HEK293 (cell line): ENCODE measurements around the gene MRPS18A.

Experiments used
- IKZF3 ChIP-seq: fragments of 450-650 bp; IDR thresholded peaks from 2 replicates; pipeline ENCODE4 v1.5.0; 2018; ENCODE audit warnings: missing biosample characterization, mild to moderate bottlenecking, missing genetic modification characterization, moderate library complexity
- SCRT2 ChIP-seq: fragments of 450-650 bp; formaldehyde crosslinking; IDR thresholded peaks from 2 replicates; pipeline ENCODE4 v1.5.1; 2016; ENCODE audit warnings: missing biosample characterization, missing genetic modification characterization
- SETDB1 ChIP-seq: IDR thresholded peaks from one replicate; pipeline ENCODE4 v1.6.1; 2017; ENCODE audit warnings: mild to moderate bottlenecking, low read length, moderate library complexity, mixed read lengths; ENCODE audit not compliant: insufficient read length
- TCF7L2 ChIP-seq: IDR thresholded peaks from 2 replicates; pipeline ENCODE4 v1.6.1; 2011; ENCODE audit warnings: low read depth, mild to moderate bottlenecking, inconsistent platforms, low read length, moderate library complexity, borderline replicate concordance
- TRIM28 ChIP-seq: IDR thresholded peaks from 2 replicates; pipeline ENCODE4 v1.6.1; 2011; ENCODE audit warnings: low read length, control low read depth, borderline replicate concordance
- ZBTB48 ChIP-seq: fragments of 450-650 bp; formaldehyde crosslinking; IDR thresholded peaks from 2 replicates; pipeline ENCODE4 v1.5.1; 2016; ENCODE audit warnings: missing biosample characterization, missing genetic modification characterization
- ZIC2 ChIP-seq: fragments of 450-650 bp; formaldehyde crosslinking; IDR thresholded peaks from 2 replicates; pipeline ENCODE4 v1.5.1; 2016; ENCODE audit warnings: missing biosample characterization, missing genetic modification characterization
- ZNF133 ChIP-seq: fragments of 450-650 bp; formaldehyde crosslinking; IDR thresholded peaks from 2 replicates; pipeline ENCODE4 v1.5.1; 2016; ENCODE audit warnings: missing biosample characterization, missing genetic modification characterization
- ZNF138 ChIP-seq: fragments of 450-650 bp; formaldehyde crosslinking; IDR thresholded peaks from 2 replicates; pipeline ENCODE4 v1.5.1; 2016; ENCODE audit warnings: missing biosample characterization, missing genetic modification characterization, borderline replicate concordance
- ZNF174 ChIP-seq: fragments of 450-650 bp; formaldehyde crosslinking; IDR thresholded peaks from 2 replicates; pipeline ENCODE4 v1.5.0; 2017; ENCODE audit warnings: missing biosample characterization, mild to moderate bottlenecking, missing genetic modification characterization
- ZNF211 ChIP-seq: fragments of 450-650 bp; formaldehyde crosslinking; IDR thresholded peaks from 2 replicates; pipeline ENCODE4 v1.5.1; 2016; ENCODE audit warnings: low read depth, missing biosample characterization, missing genetic modification characterization
- ZNF391 ChIP-seq: fragments of 450-650 bp; formaldehyde crosslinking; IDR thresholded peaks from 2 replicates; pipeline ENCODE4 v1.5.1; 2016; ENCODE audit warnings: low read depth, missing biosample characterization, missing genetic modification characterization, borderline replicate concordance
- ZNF610 ChIP-seq: fragments of 450-650 bp; formaldehyde crosslinking; IDR thresholded peaks from 2 replicates; pipeline ENCODE4 v1.5.1; 2016; ENCODE audit warnings: missing biosample characterization, missing genetic modification characterization, borderline replicate concordance
- ZNF623 ChIP-seq: fragments of 450-650 bp; formaldehyde crosslinking; IDR thresholded peaks from 2 replicates; pipeline ENCODE4 v1.5.1; 2016; ENCODE audit warnings: missing biosample characterization, missing genetic modification characterization
- ZNF76 ChIP-seq: fragments of 450-650 bp; formaldehyde crosslinking; IDR thresholded peaks from 2 replicates; pipeline ENCODE4; 2016; ENCODE audit warnings: low read depth, missing biosample characterization, missing genetic modification characterization, borderline replicate concordance
- ZNF791 ChIP-seq: fragments of 450-650 bp; formaldehyde crosslinking; IDR thresholded peaks from 2 replicates; pipeline ENCODE4 v1.5.1; 2016; ENCODE audit warnings: missing biosample characterization, missing genetic modification characterization
- ZSCAN16 ChIP-seq: fragments of 450-650 bp; formaldehyde crosslinking; IDR thresholded peaks from 2 replicates; pipeline ENCODE4 v1.5.1; 2016; ENCODE audit warnings: missing biosample characterization, missing genetic modification characterization
- TF ChIP-seq, protein P1 (sequence below): fragments of 450-650 bp; formaldehyde crosslinking; IDR thresholded peaks from 2 replicates; pipeline ENCODE4 v1.5.1; 2017; ENCODE audit warnings: missing biosample characterization, missing genetic modification characterization
- TF ChIP-seq, protein P2 (sequence below): fragments of 450-650 bp; formaldehyde crosslinking; IDR thresholded peaks from 2 replicates; pipeline ENCODE4 v1.5.1; 2016; ENCODE audit warnings: missing biosample characterization, missing genetic modification characterization
- TF ChIP-seq, protein P3 (sequence below): fragments of 450-650 bp; formaldehyde crosslinking; IDR thresholded peaks from 2 replicates; pipeline ENCODE4 v1.5.1; 2016; ENCODE audit warnings: missing biosample characterization, missing genetic modification characterization
- TF ChIP-seq, protein P4 (sequence below): fragments of 450-650 bp; IDR thresholded peaks from 2 replicates; pipeline ENCODE4 v1.5.1; 2018; ENCODE audit warnings: missing biosample characterization, missing genetic modification characterization
- TF ChIP-seq, protein P5 (sequence below): fragments of 450-650 bp; formaldehyde crosslinking; IDR thresholded peaks from 2 replicates; pipeline ENCODE4 v1.5.1; 2016; ENCODE audit warnings: missing biosample characterization, missing genetic modification characterization, low read depth
- TF ChIP-seq, protein P6 (sequence below): fragments of 450-650 bp; formaldehyde crosslinking; IDR thresholded peaks from 2 replicates; pipeline ENCODE4 v1.5.1; 2016; ENCODE audit warnings: missing biosample characterization, missing genetic modification characterization
- TF ChIP-seq, protein P7 (sequence below): fragments of 450-650 bp; formaldehyde crosslinking; IDR thresholded peaks from 2 replicates; pipeline ENCODE4 v1.5.1; 2016; ENCODE audit warnings: missing biosample characterization, missing genetic modification characterization, borderline replicate concordance

The MRPS18A gene

DNA sequence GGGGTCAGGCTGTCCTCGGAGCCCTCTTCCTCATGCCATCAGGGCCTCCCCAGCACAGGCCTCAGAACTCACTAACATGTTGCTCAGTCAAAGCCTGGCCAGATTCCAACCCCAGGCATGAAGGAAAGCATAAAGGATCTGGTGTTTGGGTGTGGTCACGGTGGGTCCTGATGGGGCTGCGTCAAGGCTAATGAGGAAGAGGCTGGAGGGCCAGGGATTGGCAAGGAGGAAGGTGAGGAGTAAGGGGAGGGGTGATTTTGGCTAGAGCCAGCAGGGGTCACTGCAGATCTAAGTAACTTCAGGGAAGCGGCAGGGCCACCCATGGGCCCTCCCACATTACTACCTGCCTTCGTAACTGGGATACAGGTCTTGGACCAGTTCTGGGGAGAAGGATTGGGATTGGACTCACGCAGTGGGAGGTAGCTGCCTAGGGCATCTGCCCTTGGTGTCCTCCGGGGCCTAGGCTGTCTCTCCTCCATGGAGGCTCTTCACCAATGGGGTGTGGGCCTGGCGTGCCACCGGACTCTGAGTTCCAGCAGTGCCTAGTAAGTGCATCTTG is 36.2 kb upstream of the MRPS18A start (continued):
- TF ChIP-seq, protein P1, sequence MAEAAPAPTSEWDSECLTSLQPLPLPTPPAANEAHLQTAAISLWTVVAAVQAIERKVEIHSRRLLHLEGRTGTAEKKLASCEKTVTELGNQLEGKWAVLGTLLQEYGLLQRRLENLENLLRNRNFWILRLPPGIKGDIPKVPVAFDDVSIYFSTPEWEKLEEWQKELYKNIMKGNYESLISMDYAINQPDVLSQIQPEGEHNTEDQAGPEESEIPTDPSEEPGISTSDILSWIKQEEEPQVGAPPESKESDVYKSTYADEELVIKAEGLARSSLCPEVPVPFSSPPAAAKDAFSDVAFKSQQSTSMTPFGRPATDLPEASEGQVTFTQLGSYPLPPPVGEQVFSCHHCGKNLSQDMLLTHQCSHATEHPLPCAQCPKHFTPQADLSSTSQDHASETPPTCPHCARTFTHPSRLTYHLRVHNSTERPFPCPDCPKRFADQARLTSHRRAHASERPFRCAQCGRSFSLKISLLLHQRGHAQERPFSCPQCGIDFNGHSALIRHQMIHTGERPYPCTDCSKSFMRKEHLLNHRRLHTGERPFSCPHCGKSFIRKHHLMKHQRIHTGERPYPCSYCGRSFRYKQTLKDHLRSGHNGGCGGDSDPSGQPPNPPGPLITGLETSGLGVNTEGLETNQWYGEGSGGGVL: no peak
- TF ChIP-seq SETDB1 (no peak), TRIM28 (no peak), ZNF610 (tag by site-specific recombination) (no peak), ZNF211 (tag by site-specific recombination) (no peak), ZSCAN16 (tag by site-specific recombination) (no peak), ZNF76 (tag by site-specific recombination) (no peak), SCRT2 (peak; percentile 77), ZIC2 (tag by site-specific recombination) (no peak; the same call in 1 of the 2 replicates), ZNF174 (tag by site-specific recombination) (no peak), ZNF623 (tag by site-specific recombination) (no peak), ZNF138 (tag by site-specific recombination) (no peak), ZNF391 (no peak), ZBTB48 (tag by site-specific recombination) (peak; percentile 84), IKZF3 (tag by site-specific recombination) (peak; percentile 70; the same call in 1 of the 2 replicates), TCF7L2 (no peak), ZNF791 (tag by site-specific recombination) (no peak), ZNF133 (tag by site-specific recombination) (no peak)
- TF ChIP-seq, protein P2, sequence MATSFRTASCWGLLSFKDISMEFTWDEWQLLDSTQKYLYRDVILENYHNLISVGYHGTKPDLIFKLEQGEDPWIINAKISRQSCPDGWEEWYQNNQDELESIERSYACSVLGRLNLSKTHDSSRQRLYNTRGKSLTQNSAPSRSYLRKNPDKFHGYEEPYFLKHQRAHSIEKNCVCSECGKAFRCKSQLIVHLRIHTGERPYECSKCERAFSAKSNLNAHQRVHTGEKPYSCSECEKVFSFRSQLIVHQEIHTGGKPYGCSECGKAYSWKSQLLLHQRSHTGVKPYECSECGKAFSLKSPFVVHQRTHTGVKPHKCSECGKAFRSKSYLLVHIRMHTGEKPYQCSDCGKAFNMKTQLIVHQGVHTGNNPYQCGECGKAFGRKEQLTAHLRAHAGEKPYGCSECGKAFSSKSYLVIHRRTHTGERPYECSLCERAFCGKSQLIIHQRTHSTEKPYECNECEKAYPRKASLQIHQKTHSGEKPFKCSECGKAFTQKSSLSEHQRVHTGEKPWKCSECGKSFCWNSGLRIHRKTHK: no peak
- TF ChIP-seq, protein P3, sequence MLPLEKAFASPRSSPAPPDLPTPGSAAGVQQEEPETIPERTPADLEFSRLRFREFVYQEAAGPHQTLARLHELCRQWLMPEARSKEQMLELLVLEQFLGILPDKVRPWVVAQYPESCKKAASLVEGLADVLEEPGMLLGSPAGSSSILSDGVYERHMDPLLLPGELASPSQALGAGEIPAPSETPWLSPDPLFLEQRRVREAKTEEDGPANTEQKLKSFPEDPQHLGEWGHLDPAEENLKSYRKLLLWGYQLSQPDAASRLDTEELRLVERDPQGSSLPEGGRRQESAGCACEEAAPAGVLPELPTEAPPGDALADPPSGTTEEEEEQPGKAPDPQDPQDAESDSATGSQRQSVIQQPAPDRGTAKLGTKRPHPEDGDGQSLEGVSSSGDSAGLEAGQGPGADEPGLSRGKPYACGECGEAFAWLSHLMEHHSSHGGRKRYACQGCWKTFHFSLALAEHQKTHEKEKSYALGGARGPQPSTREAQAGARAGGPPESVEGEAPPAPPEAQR (tag by site-specific recombination): no peak
- TF ChIP-seq, protein P4, sequence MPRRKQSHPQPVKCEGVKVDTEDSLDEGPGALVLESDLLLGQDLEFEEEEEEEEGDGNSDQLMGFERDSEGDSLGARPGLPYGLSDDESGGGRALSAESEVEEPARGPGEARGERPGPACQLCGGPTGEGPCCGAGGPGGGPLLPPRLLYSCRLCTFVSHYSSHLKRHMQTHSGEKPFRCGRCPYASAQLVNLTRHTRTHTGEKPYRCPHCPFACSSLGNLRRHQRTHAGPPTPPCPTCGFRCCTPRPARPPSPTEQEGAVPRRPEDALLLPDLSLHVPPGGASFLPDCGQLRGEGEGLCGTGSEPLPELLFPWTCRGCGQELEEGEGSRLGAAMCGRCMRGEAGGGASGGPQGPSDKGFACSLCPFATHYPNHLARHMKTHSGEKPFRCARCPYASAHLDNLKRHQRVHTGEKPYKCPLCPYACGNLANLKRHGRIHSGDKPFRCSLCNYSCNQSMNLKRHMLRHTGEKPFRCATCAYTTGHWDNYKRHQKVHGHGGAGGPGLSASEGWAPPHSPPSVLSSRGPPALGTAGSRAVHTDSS (tag by site-specific recombination): peak; percentile 94
- TF ChIP-seq, protein P5, sequence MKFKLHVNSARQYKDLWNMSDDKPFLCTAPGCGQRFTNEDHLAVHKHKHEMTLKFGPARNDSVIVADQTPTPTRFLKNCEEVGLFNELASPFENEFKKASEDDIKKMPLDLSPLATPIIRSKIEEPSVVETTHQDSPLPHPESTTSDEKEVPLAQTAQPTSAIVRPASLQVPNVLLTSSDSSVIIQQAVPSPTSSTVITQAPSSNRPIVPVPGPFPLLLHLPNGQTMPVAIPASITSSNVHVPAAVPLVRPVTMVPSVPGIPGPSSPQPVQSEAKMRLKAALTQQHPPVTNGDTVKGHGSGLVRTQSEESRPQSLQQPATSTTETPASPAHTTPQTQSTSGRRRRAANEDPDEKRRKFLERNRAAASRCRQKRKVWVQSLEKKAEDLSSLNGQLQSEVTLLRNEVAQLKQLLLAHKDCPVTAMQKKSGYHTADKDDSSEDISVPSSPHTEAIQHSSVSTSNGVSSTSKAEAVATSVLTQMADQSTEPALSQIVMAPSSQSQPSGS (tag by site-specific recombination): no peak
- TF ChIP-seq, protein P6, sequence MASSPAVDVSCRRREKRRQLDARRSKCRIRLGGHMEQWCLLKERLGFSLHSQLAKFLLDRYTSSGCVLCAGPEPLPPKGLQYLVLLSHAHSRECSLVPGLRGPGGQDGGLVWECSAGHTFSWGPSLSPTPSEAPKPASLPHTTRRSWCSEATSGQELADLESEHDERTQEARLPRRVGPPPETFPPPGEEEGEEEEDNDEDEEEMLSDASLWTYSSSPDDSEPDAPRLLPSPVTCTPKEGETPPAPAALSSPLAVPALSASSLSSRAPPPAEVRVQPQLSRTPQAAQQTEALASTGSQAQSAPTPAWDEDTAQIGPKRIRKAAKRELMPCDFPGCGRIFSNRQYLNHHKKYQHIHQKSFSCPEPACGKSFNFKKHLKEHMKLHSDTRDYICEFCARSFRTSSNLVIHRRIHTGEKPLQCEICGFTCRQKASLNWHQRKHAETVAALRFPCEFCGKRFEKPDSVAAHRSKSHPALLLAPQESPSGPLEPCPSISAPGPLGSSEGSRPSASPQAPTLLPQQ (tag by site-specific recombination): peak; percentile 86
- TF ChIP-seq, protein P7, sequence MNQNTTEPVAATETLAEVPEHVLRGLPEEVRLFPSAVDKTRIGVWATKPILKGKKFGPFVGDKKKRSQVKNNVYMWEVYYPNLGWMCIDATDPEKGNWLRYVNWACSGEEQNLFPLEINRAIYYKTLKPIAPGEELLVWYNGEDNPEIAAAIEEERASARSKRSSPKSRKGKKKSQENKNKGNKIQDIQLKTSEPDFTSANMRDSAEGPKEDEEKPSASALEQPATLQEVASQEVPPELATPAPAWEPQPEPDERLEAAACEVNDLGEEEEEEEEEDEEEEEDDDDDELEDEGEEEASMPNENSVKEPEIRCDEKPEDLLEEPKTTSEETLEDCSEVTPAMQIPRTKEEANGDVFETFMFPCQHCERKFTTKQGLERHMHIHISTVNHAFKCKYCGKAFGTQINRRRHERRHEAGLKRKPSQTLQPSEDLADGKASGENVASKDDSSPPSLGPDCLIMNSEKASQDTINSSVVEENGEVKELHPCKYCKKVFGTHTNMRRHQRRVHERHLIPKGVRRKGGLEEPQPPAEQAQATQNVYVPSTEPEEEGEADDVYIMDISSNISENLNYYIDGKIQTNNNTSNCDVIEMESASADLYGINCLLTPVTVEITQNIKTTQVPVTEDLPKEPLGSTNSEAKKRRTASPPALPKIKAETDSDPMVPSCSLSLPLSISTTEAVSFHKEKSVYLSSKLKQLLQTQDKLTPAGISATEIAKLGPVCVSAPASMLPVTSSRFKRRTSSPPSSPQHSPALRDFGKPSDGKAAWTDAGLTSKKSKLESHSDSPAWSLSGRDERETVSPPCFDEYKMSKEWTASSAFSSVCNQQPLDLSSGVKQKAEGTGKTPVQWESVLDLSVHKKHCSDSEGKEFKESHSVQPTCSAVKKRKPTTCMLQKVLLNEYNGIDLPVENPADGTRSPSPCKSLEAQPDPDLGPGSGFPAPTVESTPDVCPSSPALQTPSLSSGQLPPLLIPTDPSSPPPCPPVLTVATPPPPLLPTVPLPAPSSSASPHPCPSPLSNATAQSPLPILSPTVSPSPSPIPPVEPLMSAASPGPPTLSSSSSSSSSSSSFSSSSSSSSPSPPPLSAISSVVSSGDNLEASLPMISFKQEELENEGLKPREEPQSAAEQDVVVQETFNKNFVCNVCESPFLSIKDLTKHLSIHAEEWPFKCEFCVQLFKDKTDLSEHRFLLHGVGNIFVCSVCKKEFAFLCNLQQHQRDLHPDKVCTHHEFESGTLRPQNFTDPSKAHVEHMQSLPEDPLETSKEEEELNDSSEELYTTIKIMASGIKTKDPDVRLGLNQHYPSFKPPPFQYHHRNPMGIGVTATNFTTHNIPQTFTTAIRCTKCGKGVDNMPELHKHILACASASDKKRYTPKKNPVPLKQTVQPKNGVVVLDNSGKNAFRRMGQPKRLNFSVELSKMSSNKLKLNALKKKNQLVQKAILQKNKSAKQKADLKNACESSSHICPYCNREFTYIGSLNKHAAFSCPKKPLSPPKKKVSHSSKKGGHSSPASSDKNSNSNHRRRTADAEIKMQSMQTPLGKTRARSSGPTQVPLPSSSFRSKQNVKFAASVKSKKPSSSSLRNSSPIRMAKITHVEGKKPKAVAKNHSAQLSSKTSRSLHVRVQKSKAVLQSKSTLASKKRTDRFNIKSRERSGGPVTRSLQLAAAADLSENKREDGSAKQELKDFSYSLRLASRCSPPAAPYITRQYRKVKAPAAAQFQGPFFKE (tag by site-specific recombination): no peak
